HepG2 (cell line): ENCODE data around the gene ARHGEF3. TPM values are rescaled to one million over a fixed set of nuclear protein-coding genes. Genes with fewer than 3 reads are reported as not detected.

Experiments
- AKNA ChIP-seq: sonication (generic); formaldehyde crosslinking; IDR thresholded peaks from 2 replicates; pipeline ENCODE4 v1.4.0; 2020; ENCODE audit warnings: missing genetic modification reagents, borderline replicate concordance
- EED ChIP-seq: sonication (generic); formaldehyde crosslinking; IDR thresholded peaks from 2 replicates; pipeline ENCODE4 v1.5.0; 2020; ENCODE audit warnings: mild to moderate bottlenecking, missing genetic modification reagents
- ERF ChIP-seq: IDR thresholded peaks from 2 replicates; pipeline ENCODE4 v1.6.1; 2018; ENCODE audit warnings: missing biosample characterization, missing genetic modification reagents
- HOXA3 ChIP-seq: sonication (generic); formaldehyde crosslinking; IDR thresholded peaks from 2 replicates; pipeline ENCODE4 v1.5.0; 2020; ENCODE audit warnings: missing genetic modification reagents
- KDM3A ChIP-seq: IDR thresholded peaks from 2 replicates; pipeline ENCODE4 v1.6.1; 2018; ENCODE audit warnings: low read depth, missing compliant biosample characterization
- MIXL1 ChIP-seq: IDR thresholded peaks from 2 replicates; pipeline ENCODE4 v1.6.1; 2016
- MTA3 ChIP-seq: sonication (generic); formaldehyde crosslinking; IDR thresholded peaks from 2 replicates; pipeline ENCODE4 v1.4.0; 2020; ENCODE audit warnings: missing genetic modification reagents
- PAX8 ChIP-seq: sonication (generic); formaldehyde crosslinking; IDR thresholded peaks from 2 replicates; pipeline ENCODE4 v1.8.0; 2022; ENCODE audit warnings: mild to moderate bottlenecking, missing genetic modification reagents, borderline replicate concordance
- PITX1 ChIP-seq: sonication (generic); formaldehyde crosslinking; IDR thresholded peaks from 2 replicates; pipeline ENCODE4 v1.5.1; 2020; ENCODE audit warnings: mild to moderate bottlenecking, missing genetic modification reagents
- PRDM4 ChIP-seq: sonication (generic); formaldehyde crosslinking; IDR thresholded peaks from 2 replicates; pipeline ENCODE4 v1.9.0; 2021; ENCODE audit warnings: missing genetic modification reagents, borderline replicate concordance
- SAP130 ChIP-seq: IDR thresholded peaks from 2 replicates; pipeline ENCODE4 v1.6.1; 2016; ENCODE audit warnings: low read depth
- SPEN ChIP-seq: sonication (generic); formaldehyde crosslinking; IDR thresholded peaks from 2 replicates; pipeline ENCODE4 v1.5.1; 2020; ENCODE audit warnings: low read depth, mild to moderate bottlenecking, missing genetic modification reagents
- TAF15 ChIP-seq: fragments of 200-400 bp; formaldehyde crosslinking; IDR thresholded peaks from one replicate; pipeline ENCODE4 v1.6.1; 2018; ENCODE audit warnings: mild to moderate bottlenecking, low read depth, low read length; ENCODE audit not compliant: poor library complexity, severe bottlenecking
- ZBTB38 ChIP-seq: sonication (generic); formaldehyde crosslinking; IDR thresholded peaks from 2 replicates; pipeline ENCODE4 v1.5.1; 2020; ENCODE audit warnings: mild to moderate bottlenecking, missing genetic modification reagents
- ZNF572 ChIP-seq: sonication (generic); formaldehyde crosslinking; IDR thresholded peaks from 2 replicates; pipeline ENCODE4 v1.5.1; 2020; ENCODE audit warnings: mild to moderate bottlenecking, missing genetic modification reagents
- ZNF644 ChIP-seq: IDR thresholded peaks from 2 replicates; pipeline ENCODE4 v1.6.1; 2016; ENCODE audit warnings: low read depth
- ZNF792 ChIP-seq: IDR thresholded peaks from 2 replicates; pipeline ENCODE4 v1.6.1; 2016
- ZNF850 ChIP-seq: sonication (generic); formaldehyde crosslinking; conservative IDR thresholded peaks from 2 replicates; pipeline ENCODE4 v1.9.0; 2021; ENCODE audit warnings: mild to moderate bottlenecking, missing genetic modification reagents
- polyA plus RNA-seq, 8 experiments: library from polyadenylated mRNA; depleted of rRNA in 3 of 8; stranded (reverse) in 7 of 8; unstranded in 1 of 8; fragments of >200 nt; fragmentation: Illumina TruSeq in 4 of 8; extraction: Trizol in 4 of 8; gene quantifications; 2 replicates each; pipeline versions ENCODE4 v1.2.1 to v1.2.3, GENCODE V29; 2011 to 2016; ENCODE audit warnings: low read depth in 4 of 8, missing spikeins in 1 of 8, mixed read lengths in 1 of 8; ENCODE audit not compliant: insufficient read depth in 1 of 8
- total RNA-seq, 5 experiments: library from RNA; depleted of rRNA; stranded (reverse); fragments of >200 nt; fragmentation: Illumina TruSeq; extraction: Trizol; gene quantifications; 2 replicates each; pipeline ENCODE4 v1.2.3, GENCODE V29; 2016; ENCODE audit warnings: low read depth in 1 of 5
- TF ChIP-seq, protein P1 (sequence below): sonication (generic); formaldehyde crosslinking; IDR thresholded peaks from 2 replicates; pipeline ENCODE4 v1.8.1; 2022; ENCODE audit warnings: low read depth, mild to moderate bottlenecking, missing genetic modification reagents
- TF ChIP-seq, protein P2 (sequence below): sonication (generic); formaldehyde crosslinking; IDR thresholded peaks from 2 replicates; pipeline ENCODE4 v1.5.0; 2020; ENCODE audit warnings: missing genetic modification reagents

ARHGEF3 gene
- total and polyA plus RNA-seq, 2 of the 13 experiments (the other 11 are each of a cell fraction or from before 2014, with no cell fraction given) = 14.8 to 23.1 TPM

DNA sequence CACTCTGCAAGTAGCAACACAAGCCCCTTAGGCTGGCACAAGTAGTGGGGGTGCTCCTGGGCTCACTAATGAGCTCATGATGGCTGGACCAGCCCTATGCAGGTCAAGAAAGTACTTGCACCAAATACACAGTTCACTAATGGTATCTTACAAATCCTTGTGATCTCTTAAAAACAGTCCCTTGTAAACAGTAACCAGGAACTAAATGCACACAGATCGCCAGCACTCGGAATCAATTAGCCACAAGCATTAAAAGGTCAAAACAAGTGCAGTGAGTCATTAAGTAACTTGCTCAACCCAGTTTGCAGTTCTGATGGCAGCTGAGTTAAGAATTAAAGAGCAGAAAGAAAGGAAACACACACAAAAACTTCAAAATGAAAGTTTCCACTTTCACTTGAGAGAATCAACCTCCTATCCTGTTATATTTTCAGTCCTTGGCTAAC is 43.2 kb downstream of the ARHGEF3 start (continued):
- TF ChIP-seq PAX8 (CRISPR knock-in tag) = no peak
- TF ChIP-seq ZBTB38 (CRISPR knock-in tag) = no peak
- TF ChIP-seq PITX1 (CRISPR knock-in tag) = no peak
- TF ChIP-seq KDM3A (CRISPR knock-in tag) = no peak
- TF ChIP-seq ZNF792 = peak; percentile 43; the same call in 1 of the 2 replicates
- TF ChIP-seq SPEN (CRISPR knock-in tag) = no peak
- TF ChIP-seq, protein P1, sequence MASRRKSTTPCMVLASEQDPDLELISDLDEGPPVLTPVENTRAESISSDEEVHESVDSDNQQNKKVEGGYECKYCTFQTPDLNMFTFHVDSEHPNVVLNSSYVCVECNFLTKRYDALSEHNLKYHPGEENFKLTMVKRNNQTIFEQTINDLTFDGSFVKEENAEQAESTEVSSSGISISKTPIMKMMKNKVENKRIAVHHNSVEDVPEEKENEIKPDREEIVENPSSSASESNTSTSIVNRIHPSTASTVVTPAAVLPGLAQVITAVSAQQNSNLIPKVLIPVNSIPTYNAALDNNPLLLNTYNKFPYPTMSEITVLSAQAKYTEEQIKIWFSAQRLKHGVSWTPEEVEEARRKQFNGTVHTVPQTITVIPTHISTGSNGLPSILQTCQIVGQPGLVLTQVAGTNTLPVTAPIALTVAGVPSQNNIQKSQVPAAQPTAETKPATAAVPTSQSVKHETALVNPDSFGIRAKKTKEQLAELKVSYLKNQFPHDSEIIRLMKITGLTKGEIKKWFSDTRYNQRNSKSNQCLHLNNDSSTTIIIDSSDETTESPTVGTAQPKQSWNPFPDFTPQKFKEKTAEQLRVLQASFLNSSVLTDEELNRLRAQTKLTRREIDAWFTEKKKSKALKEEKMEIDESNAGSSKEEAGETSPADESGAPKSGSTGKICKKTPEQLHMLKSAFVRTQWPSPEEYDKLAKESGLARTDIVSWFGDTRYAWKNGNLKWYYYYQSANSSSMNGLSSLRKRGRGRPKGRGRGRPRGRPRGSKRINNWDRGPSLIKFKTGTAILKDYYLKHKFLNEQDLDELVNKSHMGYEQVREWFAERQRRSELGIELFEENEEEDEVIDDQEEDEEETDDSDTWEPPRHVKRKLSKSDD (CRISPR knock-in tag) = no peak
- no peak for TF ChIP-seq ZNF850 (CRISPR knock-in tag)
- TF ChIP-seq PRDM4 (CRISPR knock-in tag) = no peak
- no peak for TF ChIP-seq AKNA
- TF ChIP-seq ERF (CRISPR knock-in tag) = no peak
- TF ChIP-seq ZNF644 = no peak
- TF ChIP-seq EED (CRISPR knock-in tag) = no peak
- no peak for TF ChIP-seq TAF15
- no peak for TF ChIP-seq MTA3 (CRISPR knock-in tag)
- TF ChIP-seq ZNF572 (CRISPR knock-in tag) = no peak
- TF ChIP-seq, protein P2, sequence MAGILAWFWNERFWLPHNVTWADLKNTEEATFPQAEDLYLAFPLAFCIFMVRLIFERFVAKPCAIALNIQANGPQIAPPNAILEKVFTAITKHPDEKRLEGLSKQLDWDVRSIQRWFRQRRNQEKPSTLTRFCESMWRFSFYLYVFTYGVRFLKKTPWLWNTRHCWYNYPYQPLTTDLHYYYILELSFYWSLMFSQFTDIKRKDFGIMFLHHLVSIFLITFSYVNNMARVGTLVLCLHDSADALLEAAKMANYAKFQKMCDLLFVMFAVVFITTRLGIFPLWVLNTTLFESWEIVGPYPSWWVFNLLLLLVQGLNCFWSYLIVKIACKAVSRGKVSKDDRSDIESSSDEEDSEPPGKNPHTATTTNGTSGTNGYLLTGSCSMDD (CRISPR knock-in tag) = no peak
- TF ChIP-seq HOXA3 = no peak
- TF ChIP-seq SAP130 = peak; percentile 58; the same call in 1 of the 2 replicates
- TF ChIP-seq MIXL1 (CRISPR knock-in tag) = peak; percentile 81
